GM18520 (cell line): Measurements from ENCODE around the gene NADK2.

Source experiments
- ATAC-seq: cut with Tn5 transposase; IDR thresholded peaks from one replicate; pipeline ENCODE4 v1.9.1; 2021; ENCODE audit not compliant: unreplicated experiment

Gene NADK2

DNA sequence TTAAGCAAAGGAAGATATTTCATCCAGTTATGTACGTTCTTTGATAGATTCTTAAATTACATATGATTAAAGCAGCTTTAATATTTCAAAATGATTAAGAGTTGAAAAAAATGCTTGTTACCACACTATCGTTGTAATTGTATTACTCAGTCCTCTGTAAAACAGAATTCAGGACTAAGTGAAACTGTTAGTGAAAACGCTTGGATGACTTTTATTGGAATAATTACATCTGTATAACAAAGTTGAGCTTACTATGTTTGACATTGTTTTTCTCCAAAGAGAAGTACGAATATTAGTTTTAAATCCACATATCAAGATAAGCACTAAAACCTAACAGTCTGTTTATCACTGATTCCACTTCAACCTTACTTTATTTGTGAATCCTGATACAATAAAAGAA lies 8.7 kb upstream of the NADK2 start:
- ATAC-seq = no peak

DNA sequence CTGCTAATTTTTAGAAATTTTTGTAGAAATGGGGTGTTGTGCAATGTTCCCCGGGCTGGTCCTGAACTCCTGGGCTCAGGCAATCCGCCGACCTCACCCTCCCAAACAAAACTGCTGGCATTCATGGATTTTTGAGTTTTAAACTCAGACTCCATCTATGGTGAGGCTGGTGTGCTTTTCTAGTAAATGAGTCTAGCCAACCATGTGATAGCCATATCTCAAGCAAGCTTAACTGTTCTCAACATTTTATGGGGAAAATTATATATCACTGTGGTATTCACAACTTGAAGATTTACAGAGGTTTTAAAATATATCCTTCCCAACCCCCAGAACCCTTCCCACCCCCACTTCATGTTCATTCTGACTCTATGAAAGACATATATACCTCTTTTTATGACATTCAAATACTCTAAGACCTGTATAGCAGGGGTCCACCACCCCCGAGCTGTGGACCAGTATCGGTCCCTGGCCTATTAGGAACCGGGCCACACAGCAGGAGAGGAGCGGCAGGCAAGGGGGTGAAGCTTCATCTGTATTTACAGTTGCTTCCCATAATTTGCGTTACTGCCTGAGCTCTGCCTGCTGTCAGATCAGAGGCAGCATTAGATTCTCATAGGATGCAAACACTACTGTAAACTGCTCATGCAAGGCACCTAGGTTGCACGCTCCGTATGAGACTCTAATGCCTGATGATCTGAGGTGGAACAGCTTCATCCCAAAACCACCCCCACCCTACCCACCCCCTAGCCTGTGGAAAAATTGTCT lies 4.5 kb upstream of the NADK2 start:
- ATAC-seq = no peak

DNA sequence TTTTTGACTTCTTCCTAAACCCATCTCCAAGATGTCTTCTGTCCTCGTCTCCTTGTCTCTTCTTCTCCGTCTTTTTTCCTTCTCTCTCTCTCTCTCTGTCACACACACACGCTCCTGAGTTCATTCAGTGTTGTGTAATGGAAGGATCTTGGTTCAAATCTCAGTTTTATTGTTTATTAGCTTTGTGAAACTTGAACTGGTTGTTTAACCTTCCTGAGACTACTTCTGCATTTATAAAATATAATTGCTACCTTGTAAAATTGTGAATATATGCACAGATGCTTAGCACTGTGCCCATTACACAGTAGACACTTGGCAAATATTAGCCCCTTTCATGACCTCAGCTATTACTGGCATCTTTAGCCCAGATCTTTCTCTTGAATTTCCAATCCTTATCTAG lies 2.4 kb upstream of the NADK2 start:
- no peak for ATAC-seq

DNA sequence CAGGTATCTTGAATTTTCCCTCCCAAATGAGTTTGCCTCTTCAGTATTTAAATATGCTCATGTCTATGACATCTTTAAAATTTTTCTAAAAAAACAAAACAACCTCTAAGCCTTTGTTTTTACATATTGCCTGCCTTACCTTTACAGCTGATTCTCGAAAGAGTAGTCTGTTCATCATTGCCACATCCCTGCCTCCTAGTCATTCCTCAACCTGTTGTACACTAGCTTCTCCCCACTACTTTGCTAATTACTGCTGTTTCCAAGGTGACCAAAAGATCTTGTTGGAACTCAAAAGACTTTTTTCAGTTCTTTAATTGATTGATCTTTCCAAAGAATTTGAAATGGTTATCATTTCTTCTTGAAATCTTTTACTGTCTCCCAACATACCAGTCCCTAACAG lies 1.9 kb upstream of the NADK2 start:
- ATAC-seq = no peak

DNA sequence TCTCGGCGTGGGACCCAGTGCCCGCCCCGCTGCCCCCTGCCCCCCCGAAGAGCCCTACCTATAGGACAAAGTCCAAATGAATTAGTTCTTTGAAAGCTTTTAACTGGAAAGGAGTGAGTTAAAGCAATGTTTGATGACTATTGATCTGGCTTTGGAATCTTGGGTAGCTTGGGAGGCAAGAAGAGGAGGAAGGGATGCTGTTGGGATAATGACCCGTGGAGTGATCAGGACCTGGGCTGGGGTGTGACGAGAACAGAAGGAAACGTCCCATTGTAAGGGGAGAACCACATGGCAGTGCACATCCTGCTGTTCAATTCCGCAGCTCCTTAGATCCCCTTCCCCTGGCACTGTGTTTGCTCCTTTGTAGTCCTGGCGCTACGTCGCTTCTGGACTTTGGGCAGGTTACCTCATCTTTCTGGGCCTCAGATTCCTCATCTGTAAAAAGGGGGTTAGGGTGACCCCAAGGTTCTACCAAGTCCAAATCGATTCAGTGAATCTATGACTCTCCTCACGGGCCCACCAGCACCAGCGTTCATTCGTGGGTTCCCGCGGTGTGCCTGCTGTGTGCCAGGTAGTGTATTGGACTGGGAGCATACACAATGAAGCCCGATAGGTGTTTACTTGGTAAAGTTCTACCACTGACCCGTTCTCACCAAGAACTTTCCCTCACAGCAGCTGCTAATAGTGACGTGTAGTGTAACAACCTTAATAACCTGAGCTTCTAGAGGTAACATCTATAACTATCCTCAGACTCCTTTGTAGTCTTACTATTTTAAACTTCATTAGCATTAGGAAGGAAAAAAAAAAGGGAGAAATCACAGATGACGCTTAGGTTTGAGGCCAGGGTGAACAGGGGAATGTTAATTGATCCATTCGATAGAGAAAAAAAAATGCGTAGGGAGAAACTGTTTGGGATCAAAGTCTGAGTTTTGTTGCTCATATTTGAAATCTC lies 1.1 kb upstream of the NADK2 start:
- ATAC-seq = no peak

DNA sequence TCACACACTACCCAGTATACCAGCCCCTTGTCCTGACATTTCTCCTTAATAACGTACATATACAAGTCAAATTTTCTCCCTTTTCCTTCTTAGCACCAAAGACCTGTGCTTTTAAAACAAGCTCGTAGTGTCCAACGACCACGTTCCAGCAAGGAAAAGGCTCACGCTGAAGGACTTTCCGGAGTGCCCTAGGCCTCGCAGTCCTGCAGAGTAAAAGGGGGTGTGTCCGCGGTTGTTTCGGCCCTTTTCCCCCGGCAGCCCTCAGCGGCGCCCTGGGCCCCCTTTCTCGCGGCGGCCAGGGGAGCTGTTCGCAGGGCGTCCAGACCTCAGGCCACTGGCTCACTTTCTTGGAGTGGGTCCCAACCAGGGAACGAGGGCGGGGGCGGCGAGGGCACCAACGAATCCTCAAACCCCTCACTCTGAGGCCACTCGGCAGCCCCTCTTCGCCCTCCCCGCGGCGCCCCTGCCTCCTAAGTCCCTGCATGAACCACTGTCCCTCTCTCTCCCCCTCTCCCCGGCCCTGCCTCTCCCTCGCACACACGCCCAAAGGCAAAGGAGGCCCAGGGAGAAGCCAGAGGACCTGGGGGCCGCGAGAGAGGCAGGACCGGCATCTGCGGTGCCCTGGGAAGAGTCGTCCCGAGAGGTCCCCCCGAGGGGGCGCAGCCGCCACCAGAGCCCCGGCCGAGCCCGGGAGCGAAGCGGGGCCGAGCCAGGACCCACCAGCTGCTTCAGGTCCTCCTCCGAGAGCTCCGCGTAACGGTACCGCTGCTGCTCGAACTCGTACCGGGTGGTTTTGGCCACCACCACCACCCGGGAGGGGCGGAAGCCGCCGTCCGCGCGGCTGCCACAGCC lies 720 bp downstream of the NADK2 start:
- no peak for ATAC-seq

DNA sequence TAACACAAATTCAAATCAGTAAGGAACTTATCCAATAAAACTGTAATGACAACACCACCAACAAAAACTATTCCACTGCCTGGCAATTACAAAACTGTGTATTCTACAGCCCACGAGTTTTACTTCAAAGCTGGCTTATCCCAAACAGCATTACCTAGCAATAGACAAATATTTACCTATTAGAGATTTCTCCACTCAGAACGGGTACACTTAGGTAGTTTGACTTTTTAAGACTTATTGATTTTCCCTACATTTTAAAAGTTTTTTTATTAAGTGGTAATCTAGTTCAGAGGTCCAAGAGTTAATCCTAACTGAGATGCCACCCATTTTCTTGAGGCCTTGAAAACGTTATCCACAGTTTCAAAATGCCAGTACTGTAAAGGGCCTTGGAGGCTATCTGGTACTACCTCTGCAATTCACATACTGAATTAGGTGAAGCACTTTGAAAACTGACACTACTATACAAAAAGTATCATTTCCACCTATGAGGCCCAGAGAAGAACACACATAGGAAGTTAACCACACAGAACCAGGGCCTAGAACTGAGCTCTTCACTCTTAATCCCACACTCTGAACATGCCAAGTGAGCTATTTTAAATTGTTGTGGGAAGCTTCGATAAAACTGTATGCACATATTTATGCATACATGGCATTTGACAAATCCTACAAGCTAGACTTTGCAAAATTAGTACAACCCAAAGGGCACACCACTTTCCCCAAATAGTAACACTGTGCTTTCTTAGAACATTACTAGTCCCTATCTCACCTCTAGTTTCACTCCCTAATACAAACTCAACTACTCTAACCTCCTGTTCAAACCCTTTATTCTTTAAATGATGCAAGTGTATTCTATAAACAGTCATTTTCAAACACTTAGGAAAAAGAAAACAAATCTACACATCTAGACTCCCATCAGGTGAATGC lies 2.1 kb downstream of the NADK2 start:
- ATAC-seq = no peak

DNA sequence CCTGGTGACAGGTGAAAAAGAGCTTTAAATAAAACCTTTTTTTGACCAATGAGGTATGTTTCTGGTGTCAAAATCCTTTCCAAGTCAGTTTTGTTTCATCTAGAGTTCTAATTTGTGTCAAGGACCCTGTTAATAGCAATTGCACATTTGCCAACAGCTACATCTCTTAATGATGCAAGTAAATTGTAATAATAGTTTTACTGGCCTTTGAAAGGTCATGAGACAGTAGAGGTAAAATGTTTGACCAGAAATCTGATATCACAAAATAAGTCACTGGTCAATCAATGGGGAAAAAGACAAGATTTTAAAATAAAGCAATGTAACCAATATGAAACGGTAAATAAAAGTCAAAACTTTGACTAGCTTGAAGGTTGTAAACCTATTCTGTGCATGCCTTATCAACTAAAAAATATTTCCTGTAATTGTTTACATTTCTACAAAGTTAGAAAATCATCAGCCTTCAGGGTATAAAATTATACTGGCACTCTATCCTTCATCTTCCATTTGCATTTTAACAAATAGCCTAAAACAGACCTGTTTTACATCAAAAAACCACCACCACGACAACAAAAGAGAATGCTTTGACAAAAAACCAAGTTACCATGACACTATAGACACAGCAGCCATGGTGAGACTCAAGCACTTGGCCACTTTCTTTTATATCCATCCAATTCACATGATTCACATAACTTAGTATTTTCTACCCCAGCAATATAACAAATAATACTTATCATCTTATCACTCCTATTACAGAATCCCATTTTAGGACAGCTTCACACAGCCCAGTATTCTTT lies 3.0 kb downstream of the NADK2 start:
- no peak for ATAC-seq

DNA sequence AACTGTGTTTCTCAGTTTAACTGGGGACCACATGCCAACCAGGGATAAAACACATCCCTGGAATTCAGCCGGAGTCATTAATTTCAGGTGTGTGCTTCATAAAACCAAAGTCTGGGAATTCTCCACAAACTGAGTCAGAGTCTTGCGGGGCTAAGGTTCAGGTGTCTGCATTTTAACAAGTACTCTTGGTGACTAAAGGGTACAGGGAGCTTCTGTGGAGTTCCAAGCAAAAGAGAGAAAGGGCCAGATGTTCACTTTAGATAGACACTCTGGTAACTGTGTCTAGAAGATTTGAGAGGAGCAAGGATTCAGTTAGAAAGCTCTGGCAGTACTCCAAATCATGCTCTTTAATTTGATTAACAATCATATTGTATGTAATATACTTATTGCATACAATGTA lies 4.0 kb downstream of the NADK2 start:
- ATAC-seq = no peak

DNA sequence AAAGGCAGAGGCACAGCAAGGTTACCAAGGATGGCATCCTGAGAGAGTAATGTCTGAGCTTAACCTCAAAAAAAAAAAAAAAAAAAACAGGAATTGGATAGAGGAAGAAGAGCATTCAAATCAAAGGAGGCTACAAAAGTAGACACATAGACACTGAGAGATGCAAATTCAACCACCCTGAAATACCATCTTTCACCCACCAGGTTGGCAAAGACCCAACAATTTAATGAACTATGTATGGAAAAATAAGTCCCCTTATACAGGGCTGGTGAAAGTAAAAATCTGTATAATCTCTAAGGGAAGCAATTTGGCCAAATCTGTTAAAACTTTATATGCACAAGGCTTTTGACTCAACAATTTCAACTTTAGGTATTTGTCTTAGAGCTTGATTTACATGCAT lies 4.9 kb downstream of the NADK2 start:
- ATAC-seq = no peak

DNA sequence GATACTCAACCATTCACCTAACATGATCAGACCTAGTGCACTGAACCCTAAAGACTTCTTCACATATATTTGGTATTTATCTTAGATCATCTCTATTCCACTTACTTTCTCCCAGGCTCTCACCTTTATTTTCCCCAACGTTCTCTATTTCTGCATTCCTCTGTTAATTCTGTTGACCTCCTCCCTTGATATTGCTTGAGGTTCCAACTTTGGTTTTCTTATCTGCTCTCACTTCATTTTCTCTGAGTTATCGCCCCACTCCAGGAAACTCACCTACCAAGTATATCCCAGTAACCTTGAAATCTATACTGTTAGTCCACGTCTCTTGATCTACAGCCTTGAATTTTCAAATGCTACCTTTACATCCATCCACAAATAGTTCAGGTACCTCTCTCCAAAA lies 9.2 kb downstream of the NADK2 start:
- no peak for ATAC-seq

DNA sequence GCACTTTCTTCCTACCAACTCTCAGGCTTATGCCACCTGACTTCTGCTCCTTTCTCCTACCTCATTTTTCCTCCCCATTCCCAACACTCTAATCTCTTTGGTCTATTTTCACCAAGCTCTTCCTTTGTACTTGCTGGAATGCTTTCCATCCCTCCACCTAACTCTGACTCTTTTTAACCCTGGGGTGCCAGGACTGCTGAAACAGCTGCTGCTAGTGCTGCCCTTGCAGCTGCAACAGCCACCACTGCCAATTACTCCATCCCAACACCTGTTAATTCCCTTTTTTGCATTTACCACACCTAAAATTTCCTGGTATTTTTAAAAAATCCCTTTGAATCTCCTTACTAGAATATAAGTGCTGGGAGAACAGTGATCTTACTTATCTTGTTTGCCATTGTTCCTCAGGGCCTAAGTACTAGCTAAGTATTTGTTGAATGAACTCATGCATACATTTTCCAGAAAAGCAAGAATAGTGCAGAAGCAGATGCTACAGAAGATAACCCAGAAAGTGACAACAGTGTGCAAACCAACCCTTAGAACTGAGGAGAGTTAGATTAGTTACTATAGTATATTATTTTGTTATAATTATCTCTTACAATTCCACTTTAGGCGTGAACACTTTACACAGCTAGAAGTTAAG lies 11.5 kb downstream of the NADK2 start:
- no peak for ATAC-seq

DNA sequence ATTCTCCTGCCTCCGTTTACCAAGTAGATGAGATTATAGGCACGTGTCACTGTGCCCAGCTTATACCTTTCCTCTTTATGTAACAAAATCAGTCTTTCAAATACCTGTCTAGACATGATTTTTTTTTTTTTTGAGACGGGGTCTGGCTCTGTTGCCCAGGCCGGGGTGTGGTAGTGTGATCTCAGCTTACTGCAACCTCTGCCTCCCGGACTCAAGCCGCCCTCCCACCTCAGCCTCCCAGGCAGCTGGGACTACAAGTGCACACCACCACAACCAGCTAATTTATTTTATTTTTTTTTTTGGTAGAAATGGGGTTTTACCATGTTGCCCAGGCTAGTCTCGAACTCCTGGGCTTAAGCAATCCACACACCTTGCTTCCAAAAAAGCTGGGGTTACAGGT lies 13.2 kb downstream of the NADK2 start:
- ATAC-seq = no peak

DNA sequence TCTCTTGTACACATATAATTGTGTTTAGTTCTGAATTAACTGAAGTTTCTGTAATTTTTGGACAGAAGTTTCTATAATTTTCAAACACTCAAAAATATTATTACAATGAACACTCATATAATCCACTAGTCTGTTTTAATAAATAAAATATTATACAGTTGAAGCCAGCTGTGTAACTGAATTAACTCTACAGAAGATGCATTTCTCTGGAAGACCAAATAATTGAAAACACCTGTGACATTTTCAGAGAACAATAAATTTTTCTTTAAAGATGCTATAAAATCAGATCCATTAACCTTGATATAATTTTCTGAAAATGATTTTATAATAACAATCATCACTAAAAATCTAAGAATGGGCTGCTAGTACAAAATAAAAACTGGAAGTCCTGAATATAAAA lies 14.7 kb downstream of the NADK2 start:
- ATAC-seq = no peak

DNA sequence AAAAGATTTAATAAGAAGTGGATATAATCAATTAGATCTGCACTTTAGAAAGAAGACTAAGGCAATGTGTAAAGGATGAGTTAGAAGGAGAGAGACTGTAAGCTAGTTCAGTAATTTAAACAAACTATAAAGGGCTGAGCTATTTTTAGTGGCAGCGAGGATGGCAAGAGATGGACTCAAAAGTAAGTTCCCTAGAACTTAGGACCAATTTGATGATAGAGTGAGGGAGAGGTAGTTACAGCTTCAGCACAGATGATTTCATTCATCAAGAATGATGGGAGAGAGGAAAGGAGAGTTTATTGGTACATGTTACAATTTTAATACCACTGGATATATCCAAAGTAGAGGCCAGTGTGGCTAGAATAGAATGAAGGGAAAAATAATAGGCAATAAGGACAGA lies 19.1 kb downstream of the NADK2 start:
- ATAC-seq = no peak

DNA sequence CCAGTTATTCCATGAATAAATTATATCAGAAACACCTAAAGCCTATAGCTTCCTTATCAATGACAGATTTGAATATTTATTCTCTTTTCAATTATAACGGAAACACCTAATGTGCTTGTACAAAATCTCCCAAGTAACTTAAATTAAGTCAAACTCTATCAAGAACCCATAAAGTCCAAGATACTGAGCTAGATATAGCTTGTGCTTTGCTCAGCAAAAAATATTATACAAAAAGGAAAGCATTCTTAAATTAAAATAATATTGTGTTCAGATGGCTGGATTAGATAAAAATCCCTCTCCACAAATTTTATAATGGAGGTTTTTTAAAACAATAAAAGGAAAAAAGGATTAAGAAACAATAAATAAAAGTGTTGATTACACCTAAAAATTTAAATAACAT lies 23.7 kb downstream of the NADK2 start:
- ATAC-seq = no peak

DNA sequence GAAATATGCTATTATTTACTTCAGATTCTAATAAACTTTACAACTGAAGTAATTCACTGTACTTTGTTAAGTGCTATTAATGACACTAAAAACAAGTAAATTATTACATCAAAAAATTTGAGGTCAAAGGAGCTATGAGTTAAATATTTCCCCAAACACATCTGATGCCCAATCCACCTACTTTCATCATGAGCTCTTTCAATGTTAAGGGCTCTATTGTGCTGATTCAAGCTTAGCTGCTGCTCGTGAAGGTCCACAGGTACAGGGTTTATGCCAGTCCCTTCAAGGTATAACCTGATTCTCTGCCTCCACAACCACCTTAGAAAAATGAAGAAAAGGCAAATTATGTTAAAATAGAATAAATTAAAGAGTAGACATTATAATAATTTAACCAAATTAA lies 24.2 kb downstream of the NADK2 start:
- ATAC-seq = no peak

DNA sequence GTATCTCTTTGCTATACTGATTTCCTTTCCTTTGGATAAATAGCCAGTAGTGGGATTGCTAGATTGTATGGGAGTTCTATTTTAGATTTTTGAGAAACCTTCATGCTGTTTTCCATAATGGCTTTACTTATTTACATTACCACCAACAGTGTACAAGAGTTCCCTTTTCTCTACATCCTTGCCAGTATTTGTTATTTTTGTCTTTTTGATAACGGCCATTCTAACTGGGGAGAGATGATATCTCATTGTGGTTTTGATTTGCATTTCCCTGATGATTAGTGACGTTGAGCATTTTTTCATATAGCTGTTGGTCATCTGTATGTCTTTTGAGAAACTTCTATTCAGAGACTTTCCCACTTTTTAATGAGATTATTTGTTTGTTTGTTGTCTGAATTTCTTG lies 25.8 kb downstream of the NADK2 start:
- no peak for ATAC-seq

DNA sequence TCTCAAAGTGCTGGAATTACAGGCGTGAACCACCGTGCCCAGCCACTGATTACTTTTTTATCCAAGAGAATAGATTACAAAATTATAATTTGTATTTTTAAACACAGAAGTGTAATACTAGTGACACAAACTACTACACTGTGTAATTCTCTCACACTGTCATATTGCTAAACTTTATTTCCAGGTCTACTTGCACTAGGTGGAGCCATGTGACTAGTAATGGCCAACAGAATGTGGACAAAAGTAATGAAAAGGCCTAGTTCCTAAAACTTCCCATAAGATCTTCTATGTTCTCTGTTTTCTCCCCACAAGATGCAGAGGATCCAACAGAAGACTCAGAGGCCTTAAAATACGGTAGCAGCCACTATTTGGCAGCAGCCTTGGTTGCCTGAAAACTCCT lies 27.3 kb downstream of the NADK2 start:
- no peak for ATAC-seq
